Hindlimb muscle (tissue), 1 donor: ENCODE data around the gene DSCAM. TPM values are rescaled to one million over a fixed set of nuclear protein-coding genes. Genes with fewer than 3 reads are reported as not detected.
A peak's percentile ranks its signal among the peaks of the same experiment; 100 is the strongest.

Experiments used
- DNase-seq: peaks from one replicate; pipeline ENCODE4 v3.0.0-alpha.2; 2013
- polyA plus RNA-seq: library from polyadenylated mRNA; unstranded; fragments of 120-200 nt; gene quantifications from one replicate; pipeline ENCODE4 v1.2.1, GENCODE V29; 2013; ENCODE audit not compliant: insufficient read length

Gene DSCAM
- polyA plus RNA-seq, 1 donor: 2.0 TPM

GRCh38 chr21:40021558-40022351 lies 825.2 kb downstream of the DSCAM start:
- no peak for DNase-seq

GRCh38 chr21:40020651-40021050 lies 826.3 kb downstream of the DSCAM start:
- DNase-seq: no peak

- DNase-seq: no peak
Measured at GRCh38 chr21:40018871-40019475, 828.0 kb downstream of the DSCAM start.

GRCh38 chr21:40016667-40017066 lies 830.3 kb downstream of the DSCAM start:
- no peak for DNase-seq

GRCh38 chr21:40016234-40016633 lies 830.7 kb downstream of the DSCAM start:
- DNase-seq: no peak

- DNase-seq: no peak
Measured at GRCh38 chr21:40015818-40016217, 831.1 kb downstream of the DSCAM start.

- DNase-seq: no peak
Measured at GRCh38 chr21:40014394-40014793, 832.6 kb downstream of the DSCAM start.

GRCh38 chr21:40013001-40013735 lies 833.8 kb downstream of the DSCAM start:
- no peak for DNase-seq

- DNase-seq: no peak
Measured at GRCh38 chr21:40011371-40011770, 835.6 kb downstream of the DSCAM start.

- DNase-seq: no peak
Measured at GRCh38 chr21:40002978-40003377, 844.0 kb downstream of the DSCAM start.

- peak; percentile 23 for DNase-seq
Measured at GRCh38 chr21:39984286-39984991, 862.5 kb downstream of the DSCAM start.

- no peak for DNase-seq
Measured at GRCh38 chr21:39980241-39980820, 866.6 kb downstream of the DSCAM start.

GRCh38 chr21:39979321-39979720 lies 867.6 kb downstream of the DSCAM start:
- DNase-seq: no peak

- no peak for DNase-seq
Measured at GRCh38 chr21:39976800-39977199, 870.2 kb downstream of the DSCAM start.

- no peak for DNase-seq
Measured at GRCh38 chr21:39972976-39973770, 873.8 kb downstream of the DSCAM start.

- no peak for DNase-seq
Measured at GRCh38 chr21:39972471-39972870, 874.5 kb downstream of the DSCAM start.

- DNase-seq: no peak
Measured at GRCh38 chr21:39971956-39972355, 875.0 kb downstream of the DSCAM start.

GRCh38 chr21:39969691-39970364 lies 877.1 kb downstream of the DSCAM start:
- DNase-seq: no peak

- DNase-seq: no peak
Measured at GRCh38 chr21:39968010-39968409, 878.9 kb downstream of the DSCAM start.

- DNase-seq: no peak
Measured at GRCh38 chr21:39966786-39967185, 880.2 kb downstream of the DSCAM start.

- no peak for DNase-seq
Measured at GRCh38 chr21:39965026-39965425, 881.9 kb downstream of the DSCAM start.
